NOMO-1 (cell line): Measurements from ENCODE around the gene CHSY3.

Experiments used
- DNase-seq, 2 experiments: peaks; one replicate each; lab custom pipeline; 2025; ENCODE audit not compliant: unreplicated experiment in 2 of 2; lab: John Stamatoyannopoulos, UW

The CHSY3 gene

DNA sequence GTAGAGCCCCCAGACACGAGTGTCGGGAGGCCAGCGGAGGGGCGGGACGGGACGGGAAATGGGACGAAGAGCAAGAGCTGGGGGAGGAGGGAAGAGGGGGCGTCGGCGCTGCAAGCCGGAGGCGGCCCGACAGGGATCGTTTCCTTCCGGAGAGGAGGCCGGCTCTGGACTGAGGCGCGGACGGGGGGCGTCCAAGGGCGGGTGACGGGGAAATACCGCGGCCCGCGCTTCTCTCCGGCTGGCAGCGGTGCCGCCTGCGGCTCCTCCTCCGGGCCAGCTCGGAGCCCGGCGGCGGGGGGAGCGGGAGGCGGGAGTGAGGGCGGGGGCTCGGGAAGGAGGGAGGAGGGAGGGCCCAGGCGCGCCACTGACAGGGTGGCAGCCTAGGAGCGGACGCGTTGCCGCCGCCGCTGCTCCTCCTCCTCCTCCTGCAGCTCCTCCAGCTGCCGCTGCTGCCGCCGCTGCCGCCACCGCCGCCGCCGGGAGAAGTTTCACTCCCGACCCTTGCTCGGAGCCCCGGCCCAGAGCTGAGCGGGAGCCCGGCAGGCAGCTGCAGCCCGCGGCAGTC lies at the start of gene CHSY3:
TSS of gene CHSY3 (plus strand) at position 364 of the 565 bp plus-strand sequence.
- DNase-seq: peak; percentile 54 to 63

DNA sequence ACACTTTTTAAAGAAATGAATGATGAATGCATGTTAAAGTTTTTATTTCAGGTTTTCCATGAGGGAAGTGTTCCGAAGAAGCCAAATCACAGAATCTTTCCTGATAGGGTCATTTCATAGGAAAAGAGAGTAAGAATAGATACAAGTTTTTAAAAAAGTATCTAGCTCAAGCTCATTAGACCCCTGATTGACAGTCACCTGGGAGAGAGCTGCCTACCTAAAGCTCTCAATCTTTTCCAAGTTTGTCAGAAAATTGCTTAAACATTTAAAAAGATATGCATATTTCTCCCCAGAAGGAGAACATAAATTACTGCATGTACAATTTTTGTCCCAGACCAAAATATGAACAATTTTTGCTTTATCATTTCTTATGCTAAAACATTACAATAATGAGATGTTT lies 47.9 kb upstream of the CHSY3 start:
- no peak for DNase-seq

DNA sequence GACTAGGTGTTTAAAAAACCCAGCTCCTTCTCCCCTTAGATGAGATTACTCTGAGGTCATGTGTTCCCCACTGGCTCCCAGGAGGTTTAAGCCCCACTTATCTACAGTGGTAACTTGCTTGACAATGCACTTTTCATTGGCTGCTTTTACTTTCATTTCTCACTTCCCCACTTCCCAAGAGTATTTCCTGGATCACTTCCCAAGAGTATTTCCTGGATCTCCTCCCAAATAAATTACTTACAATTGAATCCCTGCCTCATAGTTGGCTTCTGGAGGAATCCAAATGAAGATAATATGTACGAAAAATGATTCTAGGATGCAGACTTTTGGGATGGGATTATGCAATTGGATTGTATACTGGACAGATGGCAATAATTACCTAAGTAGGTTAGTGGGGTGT lies 47.1 kb upstream of the CHSY3 start:
- DNase-seq: no peak

DNA sequence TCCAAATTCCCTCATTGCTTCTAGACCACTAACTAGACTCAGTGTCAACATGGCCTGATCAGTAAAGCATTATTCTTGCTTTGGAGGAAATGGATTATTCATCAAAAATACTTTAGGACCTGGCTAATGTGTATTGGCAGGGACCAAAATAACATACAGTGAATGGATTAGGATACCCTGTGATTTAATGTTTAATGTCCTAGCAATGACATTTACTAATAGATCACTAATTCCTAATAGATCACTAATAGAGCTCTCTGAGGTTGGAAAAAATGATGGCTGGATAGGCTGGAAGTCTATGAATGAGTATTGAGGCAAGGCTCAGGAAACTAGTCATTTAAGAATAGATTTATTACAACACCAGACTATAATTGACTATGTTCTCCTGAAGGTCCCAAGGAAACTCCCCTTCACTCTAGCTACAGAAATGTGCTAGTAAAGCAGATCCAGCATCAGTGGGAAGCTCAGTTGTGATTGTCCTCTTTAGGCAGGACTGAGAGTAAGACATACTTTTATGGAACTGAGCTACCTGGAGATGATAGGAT lies 46.1 kb upstream of the CHSY3 start:
- no peak for DNase-seq

DNA sequence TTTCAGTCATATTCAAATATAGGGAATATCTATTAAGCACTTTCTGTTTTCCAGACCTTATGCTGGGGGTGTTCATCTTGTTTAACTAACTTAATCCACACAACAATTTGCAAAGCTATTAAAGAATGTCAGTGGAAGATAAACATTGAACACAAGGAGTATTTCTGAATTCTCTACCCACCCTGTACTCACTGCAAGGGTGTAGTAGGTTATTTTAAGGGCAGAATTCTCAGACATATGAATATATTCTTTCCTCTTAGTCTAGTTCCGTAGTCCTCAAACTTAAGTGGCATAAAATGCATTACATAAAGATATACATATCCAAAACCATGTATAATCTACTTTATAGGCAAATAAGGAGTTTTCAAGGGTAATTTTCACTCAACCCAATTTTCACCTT lies 19.9 kb upstream of the CHSY3 start:
- DNase-seq: no peak

DNA sequence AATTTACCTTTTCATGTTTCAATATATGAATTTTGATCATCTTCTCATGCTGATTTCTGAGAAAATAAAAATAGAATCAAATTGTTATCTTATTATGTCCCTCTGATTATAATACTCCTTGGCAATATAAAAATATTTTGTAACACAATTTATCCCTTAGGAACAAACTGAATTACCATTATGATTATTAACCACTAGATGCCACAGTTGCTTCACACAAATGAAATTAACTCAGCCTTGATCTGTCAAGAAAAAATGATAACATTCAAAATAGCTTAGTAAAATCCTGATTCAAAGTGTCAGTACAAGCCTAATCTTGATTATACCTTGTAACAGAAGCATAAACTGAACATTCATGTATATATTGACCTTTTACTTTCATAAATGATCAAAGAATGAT lies 4.8 kb upstream of the CHSY3 start:
- DNase-seq: no peak

DNA sequence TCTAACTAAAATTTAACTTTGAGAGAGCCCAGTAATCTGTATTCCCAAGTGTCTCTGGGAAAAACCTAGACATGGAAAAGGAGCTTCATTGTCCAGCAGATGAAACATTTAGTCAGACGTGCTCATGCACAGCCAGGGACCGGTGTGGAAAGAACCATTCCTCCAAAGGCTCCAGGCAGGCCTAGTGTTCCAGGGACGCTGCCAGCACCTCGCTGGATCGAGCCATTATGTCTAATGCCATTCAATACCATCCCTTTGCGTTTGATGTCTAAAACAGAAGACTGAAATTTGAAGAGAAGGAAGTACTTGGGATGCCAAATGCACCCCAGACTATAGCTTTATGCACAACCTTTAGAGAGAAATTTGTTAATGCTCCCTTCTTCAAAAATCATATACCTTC lies 1.4 kb upstream of the CHSY3 start:
- no peak for DNase-seq

DNA sequence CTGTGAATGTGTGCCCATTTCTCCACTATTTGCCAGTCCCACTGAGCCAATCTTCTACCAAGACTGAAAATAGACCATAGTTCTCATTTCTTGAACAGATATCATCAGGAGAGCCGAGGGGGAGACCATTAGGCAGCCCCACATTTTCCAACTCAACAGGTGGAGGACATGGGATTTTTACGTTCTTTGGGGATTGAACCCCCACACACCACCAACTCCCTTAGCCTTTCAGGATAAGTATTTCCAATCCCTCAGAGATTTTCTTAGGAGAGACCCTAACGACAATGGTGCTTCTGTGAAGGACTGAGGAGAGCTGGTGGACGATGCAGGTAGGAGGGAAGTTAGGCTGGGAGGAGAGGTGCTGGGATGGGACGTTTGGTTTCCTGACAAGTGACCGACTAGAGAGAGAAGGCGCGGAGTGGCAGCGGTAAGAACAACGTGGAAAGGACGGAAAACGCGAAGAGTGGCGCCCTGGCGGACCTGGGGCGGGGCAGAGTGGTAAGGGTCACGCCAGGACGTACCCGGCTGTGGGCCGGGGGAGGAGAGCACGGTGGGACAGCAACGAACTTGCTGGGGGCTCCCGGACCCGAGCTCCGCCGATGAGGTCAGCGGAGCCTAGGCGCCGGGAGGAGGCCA lies 681 bp upstream of the CHSY3 start:
- peak in 1 of 2 experiments; percentile 4 for DNase-seq

DNA sequence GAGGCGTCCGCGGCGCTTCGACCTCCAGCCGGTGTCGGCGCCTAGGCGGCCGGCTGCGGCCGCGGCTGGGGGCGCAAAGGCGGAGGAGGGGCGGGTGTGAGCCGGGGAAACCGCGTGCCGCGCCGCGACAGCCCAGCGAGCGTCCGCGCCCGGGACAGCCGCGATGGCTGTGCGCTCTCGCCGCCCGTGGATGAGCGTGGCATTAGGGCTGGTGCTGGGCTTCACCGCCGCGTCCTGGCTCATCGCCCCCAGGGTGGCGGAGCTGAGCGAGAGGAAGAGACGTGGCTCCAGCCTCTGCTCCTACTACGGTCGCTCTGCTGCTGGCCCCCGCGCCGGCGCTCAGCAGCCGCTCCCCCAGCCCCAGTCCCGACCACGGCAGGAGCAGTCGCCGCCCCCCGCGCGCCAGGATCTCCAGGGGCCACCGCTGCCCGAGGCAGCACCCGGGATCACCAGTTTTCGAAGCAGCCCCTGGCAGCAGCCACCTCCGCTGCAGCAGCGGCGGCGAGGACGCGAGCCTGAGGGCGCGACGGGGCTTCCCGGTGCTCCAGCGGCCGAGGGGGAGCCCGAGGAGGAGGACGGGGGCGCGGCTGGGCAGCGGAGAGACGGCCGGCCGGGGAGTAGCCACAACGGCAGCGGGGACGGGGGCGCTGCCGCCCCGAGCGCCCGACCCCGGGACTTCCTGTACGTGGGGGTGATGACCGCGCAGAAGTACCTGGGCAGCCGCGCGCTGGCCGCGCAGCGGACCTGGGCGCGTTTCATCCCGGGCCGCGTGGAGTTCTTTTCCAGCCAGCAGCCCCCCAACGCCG lies 605 bp downstream of the CHSY3 start:
- DNase-seq: no peak

DNA sequence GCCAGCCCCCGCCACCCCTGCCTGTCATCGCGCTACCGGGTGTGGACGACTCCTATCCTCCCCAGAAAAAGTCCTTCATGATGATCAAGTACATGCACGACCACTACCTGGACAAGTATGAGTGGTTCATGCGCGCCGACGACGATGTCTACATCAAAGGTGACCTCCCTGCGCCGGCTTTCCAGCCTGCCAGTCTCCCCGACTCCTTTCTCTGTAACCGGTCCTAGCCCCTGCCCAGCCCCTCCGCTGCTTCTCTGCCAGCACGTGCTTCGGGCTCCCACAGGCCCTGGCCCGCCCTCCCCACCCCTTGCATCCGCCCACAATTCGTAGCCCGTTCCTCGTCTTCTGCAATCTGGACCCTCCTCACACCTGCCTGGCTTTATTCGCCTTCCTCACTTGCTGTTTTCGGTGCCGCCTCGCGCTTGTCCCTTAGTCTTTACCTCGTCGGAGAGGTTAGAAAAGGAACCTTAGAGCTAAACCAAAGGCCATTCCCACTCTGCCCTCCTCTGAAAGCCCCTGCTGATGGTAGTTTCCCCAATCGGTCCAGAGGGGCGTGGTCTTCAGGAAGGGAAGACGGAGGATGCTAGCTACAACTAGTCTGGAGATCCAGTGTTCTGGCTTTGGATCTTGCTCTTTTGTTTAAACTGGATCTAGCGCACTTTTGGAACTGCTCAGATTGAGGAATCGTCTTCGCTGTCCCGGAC lies 1.4 kb downstream of the CHSY3 start:
- DNase-seq: no peak

DNA sequence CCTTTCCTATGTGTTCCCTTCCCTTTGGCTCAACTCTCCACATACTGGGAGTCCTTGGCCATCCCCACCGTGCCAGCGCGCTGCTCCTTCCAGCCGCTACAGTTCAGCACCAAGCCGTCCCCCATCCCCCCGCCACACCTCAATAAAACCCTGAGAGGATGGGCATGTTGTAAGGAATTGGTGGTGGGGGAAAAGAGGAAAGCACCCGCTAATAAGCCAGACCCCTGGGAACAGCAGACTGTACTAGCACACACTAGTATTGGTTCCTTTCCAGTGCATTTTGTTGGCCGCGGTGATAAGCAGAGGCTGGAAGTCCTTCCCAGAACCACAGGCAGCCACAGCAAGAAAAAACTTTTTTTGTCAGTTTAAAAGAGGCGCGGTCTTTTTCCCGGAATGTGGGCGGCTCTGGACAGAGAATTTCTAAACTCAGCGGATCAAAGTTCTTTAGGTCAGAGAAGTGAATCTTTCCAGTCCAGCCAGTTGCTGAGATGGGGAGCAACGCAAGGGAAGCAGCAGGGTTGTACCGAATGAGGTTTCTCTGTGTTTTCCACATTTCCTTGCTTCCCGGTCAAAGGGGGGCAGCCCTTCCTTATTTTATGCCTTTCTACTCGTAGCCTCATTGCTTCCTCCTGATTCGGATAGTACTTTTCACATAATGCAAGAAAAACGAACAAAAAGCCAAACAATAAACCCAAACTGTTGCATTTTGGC lies 2.1 kb downstream of the CHSY3 start:
- DNase-seq: no peak

DNA sequence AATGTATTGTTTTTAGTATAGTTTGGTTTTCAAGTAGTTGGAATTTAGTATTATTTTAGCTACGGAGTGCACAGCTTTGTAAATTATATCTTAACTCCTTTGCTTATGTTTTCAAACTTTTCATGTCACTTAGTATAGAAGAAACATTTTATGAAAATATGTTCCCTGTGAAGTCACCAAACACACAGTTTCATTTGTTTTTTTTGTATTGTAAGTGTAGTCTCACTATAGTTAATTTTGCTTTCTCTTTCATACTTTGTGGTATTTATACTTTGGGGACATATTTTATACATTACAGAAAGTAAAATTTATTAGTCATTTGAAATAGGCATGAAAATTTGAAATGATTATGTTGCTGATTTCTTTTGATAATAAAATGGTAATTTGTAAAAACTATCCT lies 5.0 kb downstream of the CHSY3 start:
- no peak for DNase-seq

DNA sequence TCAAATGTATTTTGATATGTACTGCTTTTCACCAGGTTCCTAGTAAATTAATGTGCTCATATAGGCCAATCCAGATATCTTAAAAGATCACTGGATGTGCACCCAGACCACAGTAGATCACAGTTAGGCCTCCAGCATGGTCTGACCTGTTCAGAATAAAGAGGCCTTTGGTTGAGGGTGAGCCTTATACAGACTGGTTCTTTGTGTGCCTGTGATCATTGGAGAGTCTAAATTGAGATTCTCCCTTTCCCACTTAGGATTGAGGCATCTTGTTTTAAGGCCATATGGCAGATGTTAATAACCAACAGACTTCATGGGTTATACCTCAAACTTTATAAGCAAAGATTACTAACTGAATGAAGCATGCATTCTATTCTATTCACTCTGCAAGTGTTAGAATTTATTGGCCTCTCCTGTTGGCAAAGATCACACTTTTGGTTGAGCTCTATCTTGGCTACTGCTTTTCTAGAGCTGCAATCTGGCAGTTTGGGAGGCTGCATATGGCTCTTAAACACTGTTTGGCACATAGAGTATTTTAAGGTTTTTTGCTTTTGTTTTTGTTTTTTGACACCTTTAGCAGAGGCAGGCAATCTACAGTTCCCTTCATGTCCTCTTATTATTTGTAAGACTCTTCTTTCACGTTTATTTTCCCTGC lies 8.5 kb downstream of the CHSY3 start:
- DNase-seq: no peak

DNA sequence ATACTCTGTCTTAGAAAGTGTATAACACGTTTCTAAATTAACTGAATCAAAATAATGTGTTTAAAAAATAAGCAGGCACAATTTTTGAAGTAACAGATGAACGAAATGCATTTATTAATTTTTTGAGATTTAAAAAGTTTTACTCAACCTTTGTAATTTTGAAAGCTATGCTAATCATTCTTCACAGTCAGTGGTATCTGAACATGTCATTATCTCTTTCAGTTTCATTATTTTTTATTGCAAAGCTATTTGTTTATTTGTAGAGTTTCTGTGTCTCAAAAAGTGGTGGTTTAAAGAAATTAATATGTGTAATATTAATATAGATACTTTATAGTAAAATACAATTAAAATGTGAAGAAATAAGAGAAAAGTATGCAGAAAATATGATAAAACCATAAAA lies 11.2 kb downstream of the CHSY3 start:
- no peak for DNase-seq

DNA sequence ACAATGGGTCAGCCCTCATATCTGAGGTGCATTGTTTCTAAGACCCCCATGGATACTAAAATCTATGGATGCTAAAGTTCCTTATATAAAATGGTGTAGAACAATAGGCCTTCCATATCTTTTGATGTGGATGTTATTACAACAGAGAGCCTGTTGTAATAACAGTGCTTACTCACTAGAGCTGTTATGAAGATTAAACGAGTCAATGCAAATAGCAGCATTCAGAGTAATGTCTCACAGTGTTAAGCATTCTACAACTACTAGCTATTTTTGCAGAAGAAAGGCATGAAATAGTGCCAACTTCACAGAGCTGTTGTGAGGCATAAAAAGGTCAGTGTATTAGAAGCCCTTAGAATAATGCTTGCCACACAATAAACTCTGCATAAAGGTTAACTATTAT lies 13.0 kb downstream of the CHSY3 start:
- no peak for DNase-seq

DNA sequence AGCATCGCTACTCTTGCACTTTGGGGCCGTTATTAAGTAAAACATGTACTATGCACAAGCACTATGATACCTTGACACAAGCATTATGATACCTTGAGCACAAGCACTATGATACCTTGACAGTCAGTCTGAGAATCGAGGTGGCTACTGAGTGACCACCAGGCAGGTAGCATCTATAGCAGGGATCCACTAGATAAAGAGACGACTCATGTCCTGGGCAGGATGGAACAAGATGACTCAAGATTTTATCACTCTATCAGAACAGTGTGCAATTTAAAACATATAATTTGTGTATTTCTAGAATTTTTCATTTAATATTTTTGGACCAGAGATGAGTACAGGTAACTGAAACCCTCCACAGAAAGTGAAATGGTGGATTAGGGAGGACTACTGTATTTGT lies 16.9 kb downstream of the CHSY3 start:
- no peak for DNase-seq

DNA sequence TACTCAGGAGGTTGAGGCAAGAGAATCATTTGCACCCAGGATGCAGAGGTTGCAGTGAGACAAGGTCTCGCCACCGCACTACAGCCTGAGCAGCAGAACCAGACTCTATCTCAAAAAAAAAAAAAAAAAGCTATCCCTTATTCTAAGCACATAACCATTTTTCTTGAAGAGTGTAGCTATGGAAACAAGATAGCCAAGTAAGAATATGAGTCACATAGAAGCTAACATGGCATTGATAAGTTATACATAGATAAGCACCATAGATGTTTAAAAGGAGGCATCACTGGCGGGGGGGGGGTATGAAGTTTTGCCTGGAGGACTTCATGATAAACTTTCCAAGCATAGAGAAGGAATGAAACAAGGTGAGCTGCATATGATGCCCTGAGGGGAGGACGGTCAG lies 26.0 kb downstream of the CHSY3 start:
- no peak for DNase-seq

DNA sequence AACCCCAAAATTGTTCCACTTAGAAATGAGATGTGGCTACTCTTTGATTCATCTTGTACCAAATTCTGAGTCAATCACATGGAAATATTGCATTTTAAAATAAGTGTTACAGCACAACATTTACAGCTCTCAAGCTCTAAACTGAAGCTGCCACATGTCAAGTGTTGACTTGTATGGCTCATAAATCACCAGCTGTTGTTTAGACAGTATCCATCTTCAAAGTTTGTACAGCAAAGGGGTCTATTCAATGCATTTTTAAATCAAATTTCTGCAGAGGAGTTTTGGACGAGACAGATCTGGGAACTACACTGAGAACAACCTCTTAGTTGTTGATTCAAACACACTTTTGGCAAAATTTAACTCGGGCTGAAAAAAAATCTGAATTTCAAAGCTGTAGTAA lies 31.4 kb downstream of the CHSY3 start:
- no peak for DNase-seq

DNA sequence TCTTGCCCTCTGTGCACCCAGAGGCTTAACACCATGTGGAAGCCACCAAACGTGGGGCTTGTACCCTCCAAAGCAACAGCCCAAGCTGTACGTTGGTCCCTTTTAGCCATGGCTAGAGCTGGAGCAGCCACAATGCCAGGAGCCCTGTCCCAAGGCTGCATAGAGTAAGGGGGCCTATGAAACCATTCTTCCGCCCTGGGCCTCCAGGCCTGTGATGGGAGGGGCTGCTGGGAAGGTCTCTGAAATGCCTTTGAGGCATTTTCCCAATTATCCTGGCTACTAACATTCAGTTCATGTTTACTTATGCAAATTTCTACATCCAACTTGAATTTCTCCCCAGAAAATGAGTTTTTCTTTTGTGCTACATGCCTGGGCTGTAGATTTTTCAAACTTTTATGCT lies 33.8 kb downstream of the CHSY3 start:
- DNase-seq: no peak

DNA sequence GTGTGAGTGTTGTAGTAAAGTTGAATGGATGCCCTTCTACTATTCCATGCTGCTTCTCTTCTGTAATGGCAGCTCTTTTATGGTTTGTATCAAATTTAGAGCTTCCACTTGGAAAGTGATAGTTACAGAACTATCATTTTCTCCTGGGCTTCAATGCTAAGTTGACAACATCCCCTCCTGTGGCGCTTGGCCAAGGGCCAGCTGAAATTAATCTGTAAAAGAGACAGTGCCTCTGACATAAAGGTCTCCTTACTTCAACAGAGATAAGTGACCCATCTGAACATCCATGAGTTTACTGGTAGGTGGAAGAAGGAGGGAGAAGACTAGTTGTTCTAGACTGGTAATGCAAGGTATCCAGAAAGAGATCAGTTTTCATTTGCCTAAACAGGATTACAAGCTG lies 39.7 kb downstream of the CHSY3 start:
- DNase-seq: no peak
